GM23338 (cell line): ENCODE measurements around the gene GPR162. TPM values are rescaled to one million over a fixed set of nuclear protein-coding genes. Genes with fewer than 3 reads are reported as not detected.

Experiments used
- ATAC-seq: fragments of 200-7000 bp; cut with Tn5 transposase; 3 replicates; pipeline ENCODE4 v1.9.1; 2020
- DNase-seq: peaks from one replicate; pipeline ENCODE4 v3.0.0-alpha.2; 2015; ENCODE audit warnings: low spot score
- H2AFZ ChIP-seq: fragments of 200-600 bp; sonication (generic); 2 replicates; pipeline ENCODE4 v1.8.0; 2016; ENCODE audit warnings: antibody characterized with exemption, mild to moderate bottlenecking, moderate library complexity
- H3F3A ChIP-seq: fragments of 200-600 bp; sonication (generic); replicated peaks from 2 replicates; pipeline ENCODE4 v1.8.0; 2017; ENCODE audit warnings: antibody characterized with exemption, mixed run types, low read depth
- H3K27ac ChIP-seq: fragments of 200-600 bp; sonication (generic); 2 replicates; pipeline ENCODE4 v1.6.1; 2016; ENCODE audit warnings: low read depth
- H3K27me3 ChIP-seq: fragments of 200-600 bp; sonication (generic); 2 replicates; pipeline ENCODE4 v1.8.0; 2016; ENCODE audit warnings: mild to moderate bottlenecking, mixed run types, moderate library complexity; ENCODE audit not compliant: insufficient read depth
- H3K36me3 ChIP-seq: fragments of 200-600 bp; sonication (generic); 2 replicates; pipeline ENCODE4 v1.8.0; 2016; ENCODE audit warnings: mild to moderate bottlenecking; ENCODE audit not compliant: insufficient read depth
- H3K4me1 ChIP-seq: fragments of 200-600 bp; sonication (generic); 2 replicates; pipeline ENCODE4 v1.8.0; 2016; ENCODE audit warnings: mild to moderate bottlenecking, moderate library complexity; ENCODE audit not compliant: insufficient read depth
- H3K4me2 ChIP-seq: fragments of 200-600 bp; sonication (generic); 2 replicates; pipeline ENCODE4 v1.7.1; 2017; ENCODE audit warnings: mixed run types
- H3K4me3 ChIP-seq: fragments of 200-600 bp; sonication (generic); 2 replicates; pipeline ENCODE4 v1.6.1; 2016; ENCODE audit warnings: mixed run types
- H3K79me2 ChIP-seq: fragments of 200-600 bp; sonication (generic); replicated peaks from 2 replicates; pipeline ENCODE4 v1.8.0; 2017; ENCODE audit warnings: mild to moderate bottlenecking; ENCODE audit not compliant: insufficient read depth
- H3K9me2 ChIP-seq: fragments of 200-600 bp; sonication (generic); 2 replicates; pipeline ENCODE4 v1.8.0; 2017; ENCODE audit not compliant: insufficient read depth
- H4K20me1 ChIP-seq: fragments of 200-600 bp; sonication (generic); replicated peaks from 2 replicates; pipeline ENCODE4 v1.8.0; 2017; ENCODE audit warnings: mild to moderate bottlenecking; ENCODE audit not compliant: insufficient read depth
- H3K27ac Mint-ChIP-seq: 2 replicates; pipeline ENCODE4 v1.8.0; 2020; ENCODE audit warnings: inconsistent platforms, mild to moderate bottlenecking, moderate library complexity, mixed read lengths
- H3K27me3 Mint-ChIP-seq: 3 replicates; pipeline ENCODE4 v1.8.0; 2022; ENCODE audit warnings: low read depth, mild to moderate bottlenecking, moderate library complexity, mixed read lengths, inconsistent platforms; ENCODE audit not compliant: insufficient read depth, poor library complexity
- H3K36me3 Mint-ChIP-seq: 3 replicates; pipeline ENCODE4 v1.8.0; 2021; ENCODE audit warnings: low read depth, mild to moderate bottlenecking, inconsistent platforms, moderate library complexity, mixed read lengths
- H3K4me1 Mint-ChIP-seq: 3 replicates; pipeline ENCODE4 v1.8.0; 2020; ENCODE audit warnings: mild to moderate bottlenecking, inconsistent platforms, mixed read lengths
- H3K4me3 Mint-ChIP-seq: 3 replicates; pipeline ENCODE4 v1.8.0; 2021; ENCODE audit warnings: moderate library complexity, mild to moderate bottlenecking, inconsistent platforms, mixed read lengths
- H3K9me3 Mint-ChIP-seq: 3 replicates; pipeline ENCODE4 v1.8.0; 2020; ENCODE audit warnings: moderate library complexity, mild to moderate bottlenecking, inconsistent platforms, mixed read lengths
- CREB1 ChIP-seq: fragments of 250-450 bp; sonication (Bioruptor Pico); IDR thresholded peaks from 2 replicates; pipeline ENCODE4 v1.5.0; 2020; ENCODE audit warnings: low read depth, mild to moderate bottlenecking, moderate library complexity
- CTCF ChIP-seq, 2 experiments: fragments of 200-600 bp in 1 of 2; sonication (generic) in 1 of 2; conservative IDR thresholded peaks; 2 replicates each; pipeline versions ENCODE4 v1.5.1 to v1.6.1; 2016 to 2017; ENCODE audit warnings: antibody characterized with exemption in 2 of 2, low read depth in 2 of 2, mild to moderate bottlenecking in 2 of 2, moderate library complexity in 1 of 2
- ETS1 ChIP-seq: IDR thresholded peaks from 2 replicates; pipeline ENCODE4 v1.6.1; 2016; ENCODE audit warnings: antibody characterized with exemption
- EZH2 ChIP-seq: fragments of 200-600 bp; sonication (generic); IDR thresholded peaks from one replicate; pipeline ENCODE4 v1.8.0; 2017; ENCODE audit warnings: antibody characterized with exemption, mild to moderate bottlenecking, low read depth; ENCODE audit not compliant: unreplicated experiment
- EZH2phosphoT487 ChIP-seq: fragments of 200-600 bp; sonication (generic); IDR thresholded peaks from one replicate; pipeline ENCODE4 v1.8.1; 2018; ENCODE audit warnings: antibody characterized with exemption; ENCODE audit not compliant: unreplicated experiment
- JUNB ChIP-seq: IDR thresholded peaks from one replicate; pipeline ENCODE4 v1.6.1; 2016; ENCODE audit warnings: antibody characterized with exemption; ENCODE audit not compliant: unreplicated experiment
- NANOG ChIP-seq: IDR thresholded peaks from 2 replicates; pipeline ENCODE4 v1.6.1; 2016; ENCODE audit warnings: antibody characterized with exemption, borderline replicate concordance
- POLR2AphosphoS5 ChIP-seq: IDR thresholded peaks from 2 replicates; pipeline ENCODE4 v1.6.1; 2016; ENCODE audit warnings: antibody characterized with exemption, low read depth
- STAT1 ChIP-seq: IDR thresholded peaks from one replicate; pipeline ENCODE4 v1.6.1; 2016; ENCODE audit warnings: antibody characterized with exemption; ENCODE audit not compliant: unreplicated experiment
- ZNF114 ChIP-seq: fragments of 250-450 bp; sonication (Bioruptor Pico); IDR thresholded peaks from 2 replicates; pipeline ENCODE4 v1.5.0; 2020; ENCODE audit warnings: mild to moderate bottlenecking, moderate library complexity
- ZNF331 ChIP-seq: fragments of 250-450 bp; sonication (Bioruptor Pico); IDR thresholded peaks from 2 replicates; pipeline ENCODE4 v1.5.0; 2020; ENCODE audit warnings: low read depth, mild to moderate bottlenecking, moderate library complexity
- polyA plus RNA-seq: library from polyadenylated mRNA; unstranded; fragments of >200 nt; fragmentation: Nextera tagmentation; extraction: Ambion mirVana; gene quantifications from 2 replicates; pipeline ENCODE4 v1.2.1, GENCODE V29; 2016
- total RNA-seq: library from RNA; depleted of rRNA; stranded (reverse); fragments of >200 nt; shearing (Covaris generic); gene quantifications from 2 replicates; pipeline ENCODE4 v1.2.3, GENCODE V29; 2014

The GPR162 gene
- total and polyA plus RNA-seq, 2 experiments from 2014 or later, result 4.7 to 5.0 TPM

DNA sequence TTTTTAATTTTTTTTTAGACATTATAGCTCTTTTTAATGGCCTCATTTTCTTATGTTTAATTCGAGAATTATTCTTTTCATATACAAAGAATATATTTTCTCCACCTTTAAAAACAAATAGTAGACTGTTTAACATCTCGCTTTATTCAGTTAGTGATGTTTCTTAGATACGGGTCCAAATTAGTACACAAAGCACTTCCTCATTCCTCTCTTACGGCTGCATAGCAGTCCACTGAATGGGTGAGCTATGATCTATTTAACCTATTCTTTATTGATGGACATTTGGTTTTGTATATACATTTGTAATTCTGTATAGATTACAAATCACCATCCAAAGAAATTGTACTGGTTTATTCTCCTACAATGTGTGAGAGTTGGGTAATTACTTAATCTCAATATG, 8.3 kb upstream of the GPR162 start:
- no peaks in the 10 kb centered on the region; the same call in 1 of the 2 replicates for H3K36me3 ChIP-seq
- H4K20me1 ChIP-seq, result no peaks in the 10 kb centered on the region
- no peak overlapping the region for H3K27ac ChIP-seq
- H3K4me3 Mint-ChIP-seq, result no peak overlapping the region
- DNase-seq (no peak), ATAC-seq (no peak)
- peaks cover 24% of the 10 kb centered on the region for H3K27me3 Mint-ChIP-seq
- H3K4me1 Mint-ChIP-seq, result peaks cover 27% of the 10 kb centered on the region
- H3K4me2 ChIP-seq, result no peak overlapping the region
- no peak overlapping the region for H3K27ac Mint-ChIP-seq
- H3K4me1 ChIP-seq, result peaks cover 20% of the 10 kb centered on the region
- no peaks in the 10 kb centered on the region for H3F3A ChIP-seq
- no peak for TF ChIP-seq NANOG
- no peak for TF ChIP-seq ZNF331 (CRISPR knock-in tag)
- no peak for TF ChIP-seq ETS1
- TF ChIP-seq EZH2, result no peak
- no peak for TF ChIP-seq POLR2AphosphoS5
- TF ChIP-seq STAT1, result no peak
- no peak for TF ChIP-seq CTCF (conservative IDR thresholded peaks at IDR 0.05; ENCODE audit: low read depth in 2 of 2)
- no peak for TF ChIP-seq EZH2phosphoT487
- TF ChIP-seq ZNF114 (CRISPR knock-in tag), result no peak
- H3K27me3 ChIP-seq, result 0 out of 2 replicates have a peak, but pooled peaks cover 7% of the 10 kb centered on the region
- H3K79me2 ChIP-seq, result no peaks in the 10 kb centered on the region
- H2AFZ ChIP-seq, result no peak overlapping the region
- no peak overlapping the region for H3K4me3 ChIP-seq
- peaks cover 4% of the 10 kb centered on the region; the same call in 1 of the 2 replicates for H3K9me2 ChIP-seq
- no peaks in the 10 kb centered on the region for H3K36me3 Mint-ChIP-seq
- H3K9me3 Mint-ChIP-seq, result no peaks in the 10 kb centered on the region; the same call in 2 of the 3 replicates

GRCh38 chr12:6816598-6816997, 5.0 kb upstream of the GPR162 start:
- Mint-ChIP-seq H3K4me1 (peaks cover 38% of the 10 kb centered on the region), H3K9me3 (no peaks in the 10 kb centered on the region), H3K27ac (no peak overlapping the region), H3K4me3 (no peak overlapping the region), H3K27me3 (peaks cover 41% of the 10 kb centered on the region), H3K36me3 (no peaks in the 10 kb centered on the region)
- Histone ChIP-seq H3K4me2 (no peak overlapping the region), H4K20me1 (no peaks in the 10 kb centered on the region), H3K36me3 (no peaks in the 10 kb centered on the region), H3F3A (peaks cover 8% of the 10 kb centered on the region; the same call in 1 of the 2 replicates), H3K27me3 (peaks cover 19% of the 10 kb centered on the region), H3K79me2 (no peaks in the 10 kb centered on the region), H3K4me1 (peaks cover 29% of the 10 kb centered on the region), H3K27ac (no peak overlapping the region), H2AFZ (no peak overlapping the region), H3K4me3 (no peak overlapping the region), H3K9me2 (no peaks in the 10 kb centered on the region)
- DNase-seq (no peak), ATAC-seq (no peak)
- TF ChIP-seq POLR2AphosphoS5 (no peak), JUNB (no peak), CTCF (conservative IDR thresholded peaks at IDR 0.05; ENCODE audit: low read depth in 2 of 2) (no peak), CREB1 (CRISPR knock-in tag) (no peak), NANOG (no peak), STAT1 (no peak), ZNF114 (CRISPR knock-in tag) (no peak), ETS1 (no peak)
